ENCODE results near the gene MVD.

DNA sequence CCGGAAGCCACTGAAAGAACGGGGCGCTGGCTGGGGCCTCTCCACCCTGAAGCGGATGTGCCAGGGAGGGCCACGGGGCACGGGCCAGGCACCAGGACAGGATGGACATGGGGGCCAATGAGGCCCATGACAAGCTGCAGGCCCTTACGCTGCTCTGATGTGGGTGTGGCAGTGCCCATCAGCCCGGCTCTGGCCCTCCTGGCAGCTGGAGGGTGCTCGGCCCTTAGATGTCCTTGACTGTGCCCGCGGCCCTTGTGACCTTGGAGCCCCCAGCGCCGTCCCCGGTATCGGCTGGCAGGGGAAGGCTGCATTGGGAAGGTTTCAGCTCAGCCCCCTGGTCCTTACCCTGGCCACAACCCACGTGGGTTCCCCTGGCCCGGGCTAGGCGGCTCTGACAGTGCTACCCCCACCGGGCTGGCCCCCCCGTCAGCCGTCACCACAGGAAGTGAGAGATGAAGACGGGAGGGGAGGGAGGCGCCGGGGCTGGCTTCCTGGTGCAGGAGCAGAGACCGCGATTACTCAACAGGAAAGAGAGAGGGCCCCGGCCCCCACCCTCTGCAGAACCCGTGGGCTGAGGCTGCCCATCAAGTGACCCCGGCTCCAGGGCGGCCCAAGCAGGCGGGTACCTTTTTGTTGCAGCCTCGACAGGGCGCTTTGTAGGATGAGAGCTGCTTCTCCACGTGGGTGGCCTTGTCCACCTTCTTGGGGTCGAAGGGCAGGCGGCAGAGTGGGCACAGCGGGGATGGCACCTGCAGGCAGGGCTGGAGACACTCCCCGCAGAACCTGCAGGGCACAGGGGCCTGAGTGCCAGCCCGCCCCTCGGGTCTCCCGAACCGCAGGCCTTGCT lies 38.0 kb upstream of the MVD start:
- TF ChIP-seq JUND (IDR thresholded peaks at IDR 0.05) (no peak), RAD21 (IDR thresholded peaks at IDR 0.05; ENCODE audit: low read depth) (no peak)
